HG03135 (cell line): ENCODE results near the gene KCNK7.

Experiments used
- ATAC-seq: cut with Tn5 transposase; IDR thresholded peaks from one replicate; pipeline ENCODE4 v1.9.1; 2021; ENCODE audit warnings: mild to moderate bottlenecking, moderate library complexity; ENCODE audit not compliant: unreplicated experiment

Gene KCNK7

DNA sequence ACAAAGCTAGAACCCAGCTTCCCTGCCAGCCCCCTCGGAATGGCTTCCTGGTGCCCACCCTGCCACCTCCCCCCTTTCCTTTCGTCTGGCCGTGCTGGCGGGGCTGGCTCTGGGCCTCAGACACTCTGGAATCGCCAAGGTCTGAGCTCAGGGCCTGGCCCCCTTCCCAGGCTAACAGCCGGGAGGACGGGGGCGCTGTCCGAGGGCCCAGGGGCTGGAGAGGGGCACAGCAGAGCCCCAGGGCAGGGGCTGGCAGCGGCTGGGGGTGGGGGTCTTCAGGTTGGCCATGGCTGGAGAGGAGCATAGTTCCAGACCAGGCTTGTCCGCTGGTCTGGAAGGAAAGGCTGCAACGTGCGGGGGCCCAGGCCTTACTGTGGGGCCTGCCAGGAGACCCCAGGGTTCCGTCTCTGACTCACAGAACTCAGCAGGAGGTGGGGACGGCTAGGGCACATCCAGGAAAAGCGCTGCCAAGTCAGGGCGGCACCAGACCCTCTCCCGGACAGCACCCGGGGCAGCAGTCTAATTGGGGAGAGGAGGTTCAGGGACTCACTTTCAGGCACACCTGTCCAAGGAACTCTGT, 36.6 kb downstream of the KCNK7 start:
- no peak for ATAC-seq

DNA sequence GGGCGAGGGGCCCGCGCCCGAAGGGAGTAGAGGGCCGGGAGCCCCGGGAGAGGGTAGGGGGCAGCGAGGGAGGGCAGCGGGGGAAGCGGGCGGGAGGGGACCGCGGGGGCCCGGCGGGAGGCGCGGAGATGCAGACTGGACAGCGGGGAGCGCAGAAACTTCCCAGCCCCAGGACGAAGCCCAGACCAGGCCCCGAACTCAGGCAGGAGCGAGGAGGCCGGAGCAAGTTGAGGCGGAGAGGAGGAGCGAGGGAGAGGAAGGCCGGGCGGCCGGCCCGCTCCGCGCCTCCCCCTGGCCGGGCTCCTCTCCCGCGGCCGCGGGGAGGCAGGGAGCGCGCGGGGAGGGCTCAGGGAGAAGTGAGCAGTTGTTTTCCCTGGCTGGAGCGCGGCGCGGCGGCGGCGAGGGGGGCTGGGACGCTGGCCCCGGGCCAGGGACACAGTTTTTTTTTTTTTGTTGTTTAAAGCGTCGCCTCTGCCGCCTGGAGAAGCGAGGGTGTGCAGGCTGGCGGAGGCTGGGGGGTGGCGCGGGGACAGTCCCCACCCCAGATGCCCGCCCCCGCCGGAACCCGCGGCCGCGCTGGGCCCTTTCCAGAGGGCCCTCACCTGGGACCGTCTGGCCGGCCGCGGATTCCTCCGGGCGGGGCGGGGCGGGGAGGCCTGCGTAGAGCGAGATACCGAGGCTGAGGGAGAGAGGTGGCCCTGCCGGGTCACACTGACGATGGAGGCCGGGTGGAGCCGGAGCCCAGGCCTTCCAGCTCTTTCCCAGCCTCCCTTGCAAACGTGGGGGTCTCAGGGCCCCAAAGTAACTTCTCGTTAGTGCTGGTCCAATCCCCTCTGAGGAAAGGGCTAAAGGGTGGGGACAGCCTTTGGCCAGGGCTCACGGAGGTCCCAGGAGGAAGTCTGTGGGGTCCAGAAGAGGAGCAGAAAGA, 37.3 kb downstream of the KCNK7 start, which contains the start of gene LTBP3:
Gene LTBP3, minus strand, starts transcription at position 358 of the 928 bp plus-strand sequence. CDS start 400 bp downstream, outside the sequence.
- ATAC-seq = no peak

DNA sequence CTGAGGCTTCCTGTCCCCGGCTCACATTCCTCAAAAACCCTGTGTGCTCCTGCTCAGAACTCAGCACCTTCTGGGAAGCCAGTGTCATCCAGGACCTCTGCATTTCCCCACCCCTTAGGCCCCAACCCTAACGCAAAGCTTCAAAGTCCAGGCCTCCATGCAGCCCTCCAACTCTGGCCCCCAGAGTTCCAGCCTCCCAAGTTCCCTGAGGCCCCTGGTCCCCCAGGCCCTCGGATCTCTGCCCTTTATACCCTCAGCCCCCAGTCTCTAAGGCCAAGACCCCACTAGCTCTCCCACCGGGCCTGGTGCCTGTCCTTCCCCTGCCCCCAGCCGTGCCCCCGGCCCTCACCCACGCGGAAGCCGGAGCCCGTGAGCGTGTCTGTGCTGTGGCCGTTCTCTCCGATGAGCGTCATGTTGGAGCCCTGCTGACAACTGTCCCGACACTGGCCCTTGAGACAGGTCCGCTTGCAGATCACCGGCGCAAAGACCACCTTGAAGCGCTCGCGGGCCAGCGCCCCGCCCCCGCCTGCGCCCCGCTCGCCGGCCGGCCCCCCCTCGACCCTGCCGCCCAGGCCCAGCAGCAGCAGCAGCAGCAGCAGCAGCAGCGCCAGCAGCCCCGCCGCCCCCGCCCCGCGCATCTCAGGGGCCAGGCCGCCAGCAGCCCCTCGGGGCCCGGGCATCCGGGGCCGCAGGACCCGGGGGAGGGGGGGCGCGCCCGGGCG, 38.2 kb downstream of the KCNK7 start:
- ATAC-seq = no peak

DNA sequence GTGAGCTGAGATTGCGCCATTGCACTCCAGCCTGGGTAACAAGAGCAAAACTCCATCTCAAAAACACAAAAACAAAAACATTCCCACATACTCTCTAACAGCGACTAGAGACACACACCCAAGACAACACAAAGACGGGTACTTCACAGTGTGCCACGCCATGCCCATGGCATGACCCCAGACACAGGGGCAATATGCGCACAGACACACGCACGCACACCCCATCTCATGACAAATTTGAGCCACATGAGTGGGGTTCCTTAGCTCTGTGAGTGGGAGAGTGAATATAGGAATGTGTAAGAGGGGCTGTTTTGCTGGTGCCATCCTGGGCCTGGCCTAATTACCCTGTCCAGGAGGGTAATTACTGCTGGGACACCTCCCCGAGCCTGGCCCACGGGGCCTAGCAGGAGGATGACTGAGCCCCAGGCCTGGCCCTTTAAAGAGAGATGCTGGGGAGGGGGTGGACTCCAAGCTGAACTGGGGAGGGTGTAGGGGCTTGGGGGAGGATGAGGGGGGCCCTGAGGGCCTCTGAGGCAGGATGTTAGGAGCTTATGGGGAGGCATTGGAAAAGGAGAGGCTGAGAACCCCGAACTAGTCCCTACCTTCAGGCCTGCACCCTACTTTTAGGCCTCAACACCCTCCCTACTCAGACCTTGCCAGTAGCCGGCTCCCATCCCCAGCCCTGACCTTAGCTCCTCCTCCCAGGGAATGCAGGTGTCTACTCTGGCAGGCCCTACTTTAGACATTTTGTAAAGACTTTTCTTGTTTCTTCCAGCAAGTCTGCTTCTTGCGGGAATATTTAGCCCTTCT, 38.9 kb downstream of the KCNK7 start:
- no peak for ATAC-seq

DNA sequence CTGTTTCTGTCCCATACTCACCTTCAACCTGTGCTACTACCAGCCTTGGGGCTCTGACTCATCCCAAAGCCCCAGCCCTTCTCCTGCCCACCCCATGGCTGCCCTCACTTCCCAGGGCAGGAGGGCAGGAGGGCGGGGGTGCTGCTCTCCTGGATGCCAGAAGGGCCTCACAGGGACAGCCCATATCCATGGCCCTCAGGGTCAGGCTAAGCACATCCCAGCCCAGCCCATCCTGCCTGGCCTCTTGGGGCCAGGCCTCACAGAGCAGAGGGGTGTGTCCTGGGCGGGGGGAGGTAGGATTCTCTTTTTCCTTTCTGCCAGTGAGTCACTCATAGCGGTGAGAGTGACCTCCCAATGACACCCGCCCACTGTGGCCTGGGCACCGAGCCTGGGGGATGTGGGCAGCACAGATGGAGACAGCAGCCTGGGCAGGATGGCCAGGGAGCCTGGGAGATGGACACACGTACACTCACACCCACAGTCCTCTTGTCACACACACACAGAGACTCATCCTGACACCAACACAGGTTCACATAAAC, 39.8 kb downstream of the KCNK7 start:
- no peak for ATAC-seq

DNA sequence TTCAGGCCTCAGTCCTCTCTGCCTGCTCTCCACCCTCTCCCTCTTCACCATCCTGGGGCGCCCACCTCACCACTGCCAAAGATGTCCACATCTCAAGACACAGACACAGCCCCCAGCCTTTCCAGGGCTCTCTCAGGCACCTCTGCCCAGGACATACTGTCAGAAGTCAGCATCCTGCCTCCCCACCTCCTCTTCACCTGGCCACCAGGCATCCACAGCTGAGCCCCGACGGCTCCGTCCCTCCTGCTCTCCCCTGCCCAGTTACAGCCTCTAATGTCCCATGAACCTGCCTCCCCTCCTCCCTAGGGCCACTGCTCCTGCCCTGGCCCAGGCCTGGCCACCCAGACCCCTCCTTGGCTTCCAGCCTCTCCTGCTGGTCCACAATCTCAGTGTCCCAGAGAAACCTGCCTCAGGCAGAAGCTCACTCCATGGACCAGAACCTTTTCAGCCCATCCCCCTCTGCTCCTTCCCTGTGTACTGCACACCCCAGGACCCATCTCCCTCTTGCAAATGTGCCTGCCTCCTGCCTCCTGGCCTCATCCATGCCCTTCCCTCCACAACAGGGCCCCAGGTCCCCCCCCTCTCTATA, 40.7 kb downstream of the KCNK7 start:
- ATAC-seq = no peak

DNA sequence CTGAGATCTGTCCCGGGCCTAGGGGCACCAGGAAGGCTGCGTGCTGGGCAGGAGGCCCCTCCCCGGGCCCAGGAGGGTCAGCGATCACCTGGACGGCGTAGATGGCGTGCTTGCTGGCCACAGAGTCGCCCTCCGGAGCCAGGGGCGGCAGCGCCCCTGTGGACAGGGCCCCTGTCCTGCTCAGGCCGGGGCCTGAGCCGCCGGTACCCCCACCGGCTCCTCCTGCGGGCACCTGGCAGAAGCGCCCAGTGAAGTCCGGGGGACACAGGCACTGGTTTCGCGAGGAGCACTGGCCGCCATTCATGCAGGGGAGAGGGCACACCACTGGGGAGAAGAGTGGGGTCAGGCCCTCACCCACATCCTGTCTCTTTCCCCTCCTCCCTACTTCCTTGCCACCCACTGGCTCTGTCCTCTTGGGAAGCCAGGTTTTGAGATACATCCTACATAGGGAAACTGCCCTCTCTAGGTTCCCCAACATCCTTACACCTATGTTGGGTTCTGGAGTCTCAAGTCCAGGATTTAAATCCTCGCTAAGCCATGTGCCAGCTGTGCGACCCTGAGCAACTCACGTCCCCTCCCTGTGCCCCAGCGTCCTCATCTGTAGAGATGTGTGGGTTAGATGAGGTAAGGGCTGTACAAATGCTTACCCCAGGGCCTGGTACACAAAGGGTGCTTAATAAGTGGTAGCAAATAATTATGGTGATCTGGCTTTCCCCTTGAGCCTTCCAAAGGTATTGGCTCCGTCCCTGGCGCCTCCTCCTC, 41.4 kb downstream of the KCNK7 start:
- no peak for ATAC-seq

DNA sequence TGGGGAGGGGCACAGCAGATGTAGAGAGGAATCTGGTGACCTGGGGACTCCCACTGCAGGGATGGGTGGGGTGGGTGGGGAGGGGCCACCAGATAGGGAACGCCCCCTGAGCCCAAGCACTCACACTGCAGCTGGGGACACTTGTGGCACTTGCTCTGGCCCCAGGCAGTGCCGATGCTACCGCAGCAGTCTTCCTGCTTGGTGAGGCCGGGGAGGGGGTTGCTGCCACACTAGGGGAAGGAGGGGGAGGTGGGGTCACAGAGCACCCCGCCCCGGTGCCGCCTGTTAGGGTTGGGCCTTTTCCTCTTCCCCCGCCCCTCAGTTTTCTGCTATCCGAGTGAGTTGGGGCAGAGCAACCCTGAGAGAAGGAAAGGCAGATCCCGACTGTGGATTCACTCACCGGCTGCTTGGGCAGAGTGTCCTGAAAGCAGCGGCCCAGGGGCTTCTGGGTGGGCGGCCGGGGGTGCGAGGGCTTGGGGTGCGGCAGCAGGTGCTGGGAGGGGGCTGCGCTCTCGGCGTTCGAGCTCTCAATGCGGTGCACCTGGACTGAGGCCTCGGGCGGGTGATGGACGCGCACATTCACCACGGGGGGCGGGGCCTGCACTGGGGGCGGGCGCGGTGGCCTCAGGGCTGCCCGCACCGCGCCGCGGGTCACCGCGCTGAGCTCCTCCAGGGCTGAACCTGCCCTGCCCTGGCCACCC, 42.1 kb downstream of the KCNK7 start:
- no peak for ATAC-seq

DNA sequence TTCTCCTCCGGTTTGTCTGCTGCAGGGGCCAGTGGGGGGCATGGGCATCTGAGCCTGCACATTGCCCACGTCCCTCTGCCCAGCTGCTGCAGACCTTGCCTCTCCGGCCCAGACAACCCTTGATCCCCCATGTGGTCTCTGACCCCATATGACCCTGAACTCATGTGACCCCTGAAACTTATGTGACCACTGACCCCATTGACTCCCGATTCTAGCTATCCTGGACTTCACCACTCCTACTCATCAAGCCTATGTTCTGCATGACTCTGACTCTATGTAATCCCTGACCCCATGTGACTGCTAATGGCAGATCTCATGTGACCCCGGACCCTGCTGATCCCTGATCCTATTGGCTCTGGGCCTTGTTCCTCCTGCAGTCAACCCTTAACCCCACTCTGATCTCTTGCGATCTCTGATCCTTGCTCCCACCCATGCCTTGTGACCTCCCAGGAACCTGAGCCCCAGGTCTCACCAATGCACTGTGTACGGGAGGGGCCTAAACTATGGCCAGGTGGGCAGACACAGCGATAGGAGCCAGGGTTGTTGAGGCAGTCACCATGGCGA, 43.1 kb downstream of the KCNK7 start:
- ATAC-seq = no peak

DNA sequence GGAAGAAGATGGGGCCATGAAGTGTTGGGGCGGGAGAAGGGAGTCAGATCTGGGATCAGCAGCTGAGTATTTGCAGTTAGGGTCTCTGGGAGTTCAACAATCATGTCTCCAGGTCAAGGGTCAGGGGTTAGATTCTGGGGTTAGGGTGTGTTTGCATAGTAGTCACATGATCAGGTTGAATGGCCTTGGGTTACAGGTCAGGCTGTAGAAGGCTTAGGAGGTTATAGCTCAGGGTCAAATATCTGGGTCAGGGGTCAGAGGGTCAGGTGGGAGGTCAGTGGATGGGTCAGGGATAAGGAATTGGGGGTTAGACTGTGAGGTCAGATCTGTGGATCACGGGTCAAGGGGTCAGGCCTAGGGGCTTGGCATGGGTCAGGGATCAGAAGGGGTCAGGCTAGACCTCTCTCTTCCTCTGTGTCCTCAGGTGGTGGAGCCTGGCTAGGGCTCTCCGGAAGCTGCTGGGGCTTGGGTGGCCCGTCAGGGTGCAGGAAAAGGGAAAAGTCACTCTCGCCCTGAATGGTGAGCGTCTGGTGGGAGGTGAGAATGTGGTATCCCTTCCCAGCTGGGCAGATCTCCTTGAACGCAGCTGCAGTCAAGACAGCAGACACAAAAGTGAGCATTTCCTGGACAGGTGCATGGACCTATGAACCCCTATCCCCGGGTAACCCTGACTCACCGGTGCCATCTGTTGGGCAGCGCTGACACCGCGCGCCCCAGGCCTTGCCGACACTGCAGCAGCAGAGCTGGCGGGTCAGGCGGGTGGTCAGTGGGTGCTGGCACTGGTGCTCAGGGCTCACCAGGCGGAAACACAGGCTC, 43.8 kb downstream of the KCNK7 start:
- ATAC-seq = peak; percentile 53

DNA sequence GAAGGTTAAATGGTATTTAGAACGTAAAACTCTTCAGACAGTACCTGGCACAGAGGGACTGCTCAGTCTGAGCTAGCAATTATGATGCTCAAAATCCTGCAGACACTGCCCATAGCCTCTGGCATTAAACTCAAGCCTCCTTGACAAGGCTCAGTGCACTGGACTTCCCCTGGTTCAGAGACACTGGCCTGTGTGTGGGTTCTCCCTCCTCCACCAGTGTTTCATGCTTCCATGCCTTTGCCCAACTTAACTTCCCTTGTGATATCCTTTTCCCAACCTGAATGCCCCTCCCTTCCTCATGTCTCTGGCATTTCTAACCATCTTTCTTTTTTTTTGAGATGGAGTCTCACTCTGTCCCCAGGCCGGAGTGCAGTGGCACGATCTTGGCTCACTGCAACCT, 46.5 kb downstream of the KCNK7 start:
- no peak for ATAC-seq

DNA sequence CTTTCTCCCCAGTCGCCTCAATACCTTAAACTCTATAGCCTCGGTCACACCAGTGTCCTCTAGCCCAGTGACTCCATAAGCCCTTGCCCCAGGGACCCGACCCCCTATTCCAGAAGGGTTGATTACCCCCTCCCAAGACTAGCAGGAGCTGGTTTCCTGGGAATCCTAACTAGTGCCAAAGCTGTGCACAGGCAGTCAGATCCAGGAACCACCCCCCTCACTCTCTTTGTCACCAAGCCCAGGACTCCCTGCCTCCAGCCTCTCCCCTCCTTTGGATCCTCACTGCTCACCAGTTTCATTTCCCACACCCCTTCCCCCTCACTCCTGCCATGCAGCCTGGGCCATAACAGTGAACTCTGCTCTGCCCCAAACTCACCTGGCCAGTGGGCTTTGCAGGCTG, 47.2 kb downstream of the KCNK7 start:
- no peak for ATAC-seq

DNA sequence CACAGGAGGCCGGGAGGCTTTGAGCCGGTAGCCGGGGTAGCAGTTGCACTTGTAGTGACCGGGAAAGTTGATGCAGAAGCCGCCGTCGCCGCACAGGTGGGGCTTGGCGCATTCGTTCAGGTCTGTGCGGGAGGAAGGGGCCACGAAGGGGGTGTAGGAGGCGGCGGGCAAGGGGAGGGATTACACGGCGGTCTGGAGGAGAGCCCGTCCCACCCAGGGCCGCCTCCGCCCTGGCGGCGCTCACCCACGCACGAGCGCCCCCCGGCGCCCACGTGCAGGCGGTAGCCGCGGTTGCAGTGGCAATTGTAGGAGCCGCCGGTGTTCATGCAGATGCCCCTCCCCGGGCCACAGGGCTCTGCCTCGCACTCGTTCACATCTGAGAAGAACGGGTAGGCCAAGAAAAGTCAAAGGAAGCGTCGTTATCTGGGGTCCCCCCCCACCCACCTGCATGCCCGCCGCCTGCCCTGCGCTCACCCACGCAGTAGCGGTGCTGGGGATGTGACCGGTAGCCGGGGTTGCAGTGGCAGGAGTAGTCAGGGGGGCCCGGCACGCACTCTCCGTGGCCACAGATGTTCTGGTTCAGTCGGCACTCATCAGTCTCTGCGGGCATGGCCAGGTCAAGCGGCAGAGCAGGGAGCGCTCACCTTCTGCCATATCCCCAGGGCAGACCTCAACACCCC, 48.0 kb downstream of the KCNK7 start:
- ATAC-seq = no peak

DNA sequence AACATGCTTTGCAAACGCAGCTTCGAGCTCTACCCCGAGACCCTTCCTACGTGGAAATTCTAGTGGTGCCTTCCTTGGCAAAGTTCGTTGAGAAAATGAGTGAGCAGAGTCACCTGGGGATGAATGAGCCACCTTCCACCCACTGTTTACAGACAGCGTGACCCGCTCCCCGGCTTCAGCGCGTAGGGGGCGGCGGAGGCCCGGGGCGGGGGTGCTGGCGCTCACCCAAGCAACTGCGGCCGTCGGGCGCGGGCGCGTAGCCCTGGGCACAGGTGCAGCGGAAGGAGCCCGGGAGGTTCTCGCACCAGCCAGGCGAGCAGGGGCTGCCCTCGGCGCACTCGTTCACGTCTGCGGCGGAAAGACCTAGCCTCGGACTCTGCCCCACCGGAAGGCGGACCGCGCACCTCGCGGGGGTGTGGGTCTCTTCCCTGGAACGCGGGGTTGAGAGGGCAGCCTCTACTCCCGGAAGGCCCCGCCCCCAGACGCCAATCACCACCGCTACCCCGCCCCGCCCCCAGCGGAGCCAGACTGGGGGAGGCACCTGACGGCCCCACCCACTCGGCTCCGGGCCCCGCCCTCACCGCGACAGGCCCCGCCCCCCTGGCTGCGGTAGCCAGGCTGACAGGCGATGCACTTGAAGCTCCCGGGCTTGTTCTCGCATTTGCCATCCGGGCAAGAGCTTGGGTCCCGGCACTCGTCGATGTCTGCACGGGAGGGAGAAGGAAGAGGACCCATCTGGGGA, 49.2 kb downstream of the KCNK7 start:
- peak; percentile 78 for ATAC-seq

DNA sequence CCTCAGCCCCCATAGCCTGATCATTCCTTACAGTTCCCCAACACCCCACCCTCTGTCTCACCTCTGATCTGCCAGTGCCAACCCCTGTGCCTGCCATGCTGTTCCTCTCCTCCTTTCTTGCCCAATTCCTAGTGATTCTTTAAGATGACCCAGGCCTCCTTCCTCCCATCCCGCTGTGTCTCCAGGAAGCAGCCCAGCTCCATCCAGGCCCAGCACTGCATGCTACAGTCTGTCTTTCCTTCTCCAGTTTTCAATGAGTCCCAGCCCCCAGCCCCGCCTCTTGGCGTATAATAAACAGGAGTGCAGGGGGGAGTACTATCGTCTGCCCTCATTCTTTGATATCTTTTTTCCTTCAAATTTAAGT, 49.8 kb downstream of the KCNK7 start:
- ATAC-seq = no peak
